ENCODE measurements around the gene TAF4. TPM values are rescaled to one million over a fixed set of nuclear protein-coding genes. Genes with fewer than 3 reads are reported as not detected.

The TAF4 gene
- total RNA-seq, 4 donors from 2014 or later, result 7.1 to 15.9 (median 11.9) TPM

DNA sequence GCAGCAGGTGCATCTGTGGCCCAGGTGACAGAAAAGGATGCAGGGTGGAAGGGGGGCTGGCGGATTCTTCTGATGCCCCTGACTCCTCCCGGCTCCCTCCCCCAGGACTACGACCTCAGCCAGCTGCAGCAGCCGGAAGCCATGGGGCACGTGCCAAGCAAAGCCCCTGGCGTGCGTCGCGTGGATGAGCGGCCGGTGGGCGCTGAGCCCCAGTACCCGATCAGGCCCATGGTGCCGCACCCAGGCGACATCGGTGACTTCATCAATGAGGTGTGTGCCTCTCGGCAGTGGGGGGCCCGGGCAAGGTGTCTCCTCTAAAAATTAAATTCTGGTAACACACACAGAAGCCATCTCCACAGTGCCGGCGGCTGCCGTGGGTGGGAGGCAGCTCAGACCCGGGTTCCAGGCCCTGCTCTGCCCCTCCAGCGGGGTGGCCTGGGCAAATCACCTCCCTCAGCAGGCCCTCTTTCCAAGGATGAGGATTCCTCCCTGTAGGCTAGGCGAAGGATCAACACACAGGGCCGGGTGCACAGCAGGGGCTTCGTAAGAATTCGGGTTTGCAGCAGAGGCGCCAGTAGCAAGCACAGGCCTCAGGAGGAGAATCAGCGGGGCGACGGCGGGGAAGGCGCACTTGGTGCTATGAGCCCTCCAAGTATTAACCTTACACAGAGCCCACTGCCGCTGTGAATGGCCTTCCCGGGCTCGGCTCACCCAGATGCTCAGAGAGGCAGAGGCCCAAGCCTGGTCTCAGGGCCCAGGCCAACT lies 131.5 kb downstream of the TAF4 start:
- TF ChIP-seq, protein P1, sequence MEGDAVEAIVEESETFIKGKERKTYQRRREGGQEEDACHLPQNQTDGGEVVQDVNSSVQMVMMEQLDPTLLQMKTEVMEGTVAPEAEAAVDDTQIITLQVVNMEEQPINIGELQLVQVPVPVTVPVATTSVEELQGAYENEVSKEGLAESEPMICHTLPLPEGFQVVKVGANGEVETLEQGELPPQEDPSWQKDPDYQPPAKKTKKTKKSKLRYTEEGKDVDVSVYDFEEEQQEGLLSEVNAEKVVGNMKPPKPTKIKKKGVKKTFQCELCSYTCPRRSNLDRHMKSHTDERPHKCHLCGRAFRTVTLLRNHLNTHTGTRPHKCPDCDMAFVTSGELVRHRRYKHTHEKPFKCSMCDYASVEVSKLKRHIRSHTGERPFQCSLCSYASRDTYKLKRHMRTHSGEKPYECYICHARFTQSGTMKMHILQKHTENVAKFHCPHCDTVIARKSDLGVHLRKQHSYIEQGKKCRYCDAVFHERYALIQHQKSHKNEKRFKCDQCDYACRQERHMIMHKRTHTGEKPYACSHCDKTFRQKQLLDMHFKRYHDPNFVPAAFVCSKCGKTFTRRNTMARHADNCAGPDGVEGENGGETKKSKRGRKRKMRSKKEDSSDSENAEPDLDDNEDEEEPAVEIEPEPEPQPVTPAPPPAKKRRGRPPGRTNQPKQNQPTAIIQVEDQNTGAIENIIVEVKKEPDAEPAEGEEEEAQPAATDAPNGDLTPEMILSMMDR (IDR thresholded peaks at IDR 0.05), result no peak
- DNase-seq (ENCODE audit: low spot score), result no peak
- no peak for ATAC-seq (ENCODE audit: low FRiP score)

DNA sequence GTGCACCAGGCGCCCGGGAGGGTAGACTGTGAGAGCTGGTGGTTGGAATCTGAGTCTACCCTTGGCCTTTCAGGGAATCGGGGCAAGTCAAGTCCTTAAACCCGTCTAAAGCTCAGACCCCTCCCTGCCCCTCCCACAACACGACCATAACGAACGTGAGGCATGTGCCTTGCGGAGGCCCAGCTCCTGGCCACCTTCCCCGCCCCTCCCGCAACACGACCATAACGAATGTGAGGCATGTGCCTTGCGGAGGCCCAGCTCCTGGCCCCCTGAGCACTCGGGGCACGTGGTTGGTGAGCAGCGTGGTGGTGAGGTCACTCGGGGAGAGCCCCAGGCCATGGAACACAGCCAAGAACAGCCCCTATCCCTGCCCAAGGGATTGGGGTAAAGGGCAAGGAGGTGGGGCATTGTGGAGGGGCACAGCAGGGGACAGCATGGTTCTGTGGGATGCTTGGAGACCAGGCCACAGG lies 132.2 kb downstream of the TAF4 start:
- ATAC-seq (ENCODE audit: low FRiP score) (no peak), DNase-seq (ENCODE audit: low spot score) (no peak)
- TF ChIP-seq, protein P1 (IDR thresholded peaks at IDR 0.05), result no peak

DNA sequence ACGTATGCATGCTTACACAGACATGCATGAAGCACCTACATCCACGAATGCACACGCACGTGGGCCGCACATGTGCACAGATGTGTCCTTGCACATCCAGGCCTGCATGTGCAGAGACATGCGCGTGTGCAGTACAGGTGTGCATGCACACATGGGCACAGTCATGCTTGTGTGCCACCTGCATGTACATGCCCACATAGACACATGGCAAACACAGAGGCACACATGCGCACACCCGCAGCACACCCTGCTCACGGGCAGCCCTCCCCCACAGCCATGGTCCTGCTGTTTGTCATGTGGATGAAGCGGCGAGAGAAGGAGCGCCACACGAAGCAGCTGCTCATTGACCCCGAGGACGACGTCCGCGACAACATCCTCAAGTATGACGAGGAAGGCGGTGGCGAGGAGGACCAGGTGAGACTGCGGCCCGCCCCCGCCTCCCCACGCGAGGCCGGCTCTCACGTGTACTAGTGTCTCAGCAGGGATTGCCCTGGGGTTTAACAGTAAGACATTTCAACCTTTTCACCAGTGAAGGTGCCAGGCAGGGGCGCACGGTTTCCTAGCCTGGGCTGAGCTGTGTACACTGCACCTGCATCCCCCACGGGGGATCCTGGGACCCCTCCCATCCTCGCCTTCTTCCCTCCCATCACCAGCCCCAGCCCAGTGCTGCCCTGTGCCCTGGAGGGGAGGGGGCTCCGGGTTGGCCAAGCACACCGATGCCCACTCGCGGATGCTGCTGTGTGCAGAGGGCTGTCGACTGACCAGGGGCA lies 132.8 kb downstream of the TAF4 start:
- TF ChIP-seq, protein P1 (IDR thresholded peaks at IDR 0.05), result no peak
- ATAC-seq (ENCODE audit: low FRiP score), result no peak
- DNase-seq (ENCODE audit: low spot score), result no peak

DNA sequence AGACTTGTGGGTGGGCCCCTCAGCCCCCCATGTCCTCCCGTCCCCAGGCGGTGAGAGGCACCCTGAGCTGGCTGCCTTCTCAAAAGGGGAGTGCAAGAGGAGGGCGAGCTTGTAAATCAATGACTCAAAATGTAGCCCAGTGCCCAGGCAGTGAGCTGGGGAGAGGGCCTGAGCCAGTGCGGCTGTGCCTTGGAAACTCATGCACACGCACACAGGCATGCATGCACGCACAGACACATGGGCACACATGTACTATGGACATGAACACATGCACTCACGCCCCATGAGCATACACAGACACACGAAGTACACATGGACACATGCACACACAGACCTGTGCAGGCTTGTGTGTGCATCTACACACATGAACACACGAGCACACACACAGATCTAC lies 133.5 kb downstream of the TAF4 start:
- DNase-seq (ENCODE audit: low spot score) (no peak), ATAC-seq (ENCODE audit: low FRiP score) (no peak)
- TF ChIP-seq, protein P1 (IDR thresholded peaks at IDR 0.05), result no peak

DNA sequence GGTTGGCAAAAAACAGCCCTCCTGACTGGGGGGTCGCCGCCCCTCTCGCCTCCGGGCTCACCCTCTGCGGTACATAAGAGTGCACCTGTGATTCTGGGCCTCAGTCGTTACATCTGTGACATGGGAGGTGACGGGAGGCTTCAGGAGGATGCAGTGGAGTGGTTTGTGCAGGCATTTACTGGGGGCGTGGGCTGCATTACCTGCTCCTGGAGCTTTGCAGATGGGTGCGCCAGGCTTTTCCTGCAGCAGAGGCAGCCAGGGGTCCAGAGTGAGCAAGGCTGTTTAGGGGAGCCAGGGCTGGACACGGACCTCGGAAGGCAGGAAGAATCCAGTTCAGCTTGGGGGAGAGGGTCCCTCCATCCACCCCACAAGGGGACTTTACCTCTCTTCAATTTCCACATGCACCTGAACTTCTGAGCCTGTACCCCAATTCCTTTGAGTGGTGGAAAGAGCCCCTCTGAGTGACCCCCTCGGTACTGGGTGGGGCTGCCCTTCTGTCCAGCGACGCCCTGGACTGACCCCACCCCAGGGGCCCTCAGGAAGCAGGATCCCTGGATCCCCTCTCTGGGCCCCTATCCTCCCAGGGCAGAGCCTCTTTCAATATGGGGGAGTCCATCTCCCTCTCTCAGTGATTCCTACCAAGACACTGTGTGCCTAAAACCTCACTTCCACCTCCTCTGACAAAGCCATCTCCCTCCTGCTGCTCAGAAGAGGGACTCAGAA lies 134.0 kb downstream of the TAF4 start:
- ATAC-seq (ENCODE audit: low FRiP score), result no peak
- TF ChIP-seq, protein P1 (IDR thresholded peaks at IDR 0.05), result no peak
- no peak for DNase-seq (ENCODE audit: low spot score)

DNA sequence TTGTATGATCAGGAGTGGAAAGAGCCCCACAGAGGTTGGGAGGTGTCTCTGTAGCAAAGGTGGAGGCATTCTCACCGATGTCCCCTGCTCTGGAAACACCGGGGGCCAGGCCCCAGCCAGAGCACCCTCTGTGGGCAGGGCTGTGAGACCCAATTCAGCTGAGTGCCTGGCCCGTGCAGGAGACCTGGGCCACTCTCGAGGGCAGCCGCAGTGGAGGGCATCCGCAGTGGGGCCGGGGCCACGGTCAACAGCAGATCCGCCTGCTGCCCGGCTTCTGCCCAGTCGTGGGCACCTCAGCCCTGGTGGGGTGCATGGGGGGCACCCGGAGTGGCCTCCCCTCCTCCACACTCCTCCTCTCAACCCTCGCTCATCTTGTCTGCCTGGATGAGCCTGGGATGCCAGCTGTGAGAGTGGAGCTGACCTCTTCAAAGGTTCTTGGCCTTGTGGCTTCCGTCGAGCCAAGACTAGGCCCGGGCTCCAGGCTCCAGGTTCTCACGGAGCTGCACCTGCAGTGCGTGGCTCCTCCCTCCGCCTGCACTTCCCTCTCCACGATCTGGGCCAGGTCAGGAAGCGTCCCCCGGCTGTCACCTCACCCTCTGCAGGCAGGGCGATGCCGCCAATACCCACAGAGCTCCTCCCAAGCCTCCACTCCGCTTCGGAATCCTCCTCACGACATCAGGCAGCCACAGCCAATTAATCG lies 134.8 kb downstream of the TAF4 start:
- TF ChIP-seq, protein P1 (IDR thresholded peaks at IDR 0.05), result no peak
- DNase-seq (ENCODE audit: low spot score) (no peak), ATAC-seq (ENCODE audit: low FRiP score) (no peak)

All from omental fat pad (tissue), 4 donors.